ENCODE results near the gene VASH1.

Gene VASH1

DNA sequence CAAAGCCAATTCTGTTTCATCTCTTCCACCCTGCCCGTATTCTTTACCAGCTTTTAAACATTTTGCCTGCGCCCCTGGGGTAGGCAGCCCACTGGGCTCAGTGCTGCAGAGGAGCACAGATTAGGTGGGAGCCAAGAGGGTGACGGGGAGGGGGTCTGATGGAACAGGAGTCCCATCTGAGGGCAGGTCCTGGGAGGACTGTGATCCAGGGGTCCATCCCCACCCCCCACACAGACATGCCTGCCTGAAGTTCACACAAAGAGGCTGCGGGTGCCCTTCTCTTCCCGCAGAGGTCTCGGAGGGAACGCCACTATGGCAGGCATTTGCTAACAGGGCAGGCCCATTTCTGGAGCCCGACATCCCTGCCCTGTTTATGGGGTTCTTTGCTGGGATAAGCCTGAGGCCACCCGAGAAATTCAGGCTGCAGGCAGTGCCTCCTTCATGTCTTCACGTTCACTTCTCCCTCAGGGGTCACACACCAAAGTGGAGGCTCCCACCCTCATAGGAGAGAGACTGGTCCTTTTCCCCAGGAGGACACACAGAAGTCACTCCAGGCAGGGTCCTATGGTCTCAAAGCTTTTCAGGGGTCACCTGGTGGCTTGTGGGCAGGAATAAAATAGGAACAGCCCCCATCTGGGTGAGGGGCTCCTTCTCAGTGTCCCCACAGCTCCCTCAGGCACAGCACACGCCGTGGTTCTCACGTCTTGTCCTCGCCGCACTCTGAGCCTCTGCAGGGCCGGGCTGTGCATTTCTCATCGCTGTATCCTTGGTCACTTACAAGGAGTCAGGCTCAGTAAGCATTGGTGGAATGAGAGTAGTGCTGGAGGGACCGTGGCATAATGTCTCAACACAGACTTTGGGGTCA is 12.9 kb downstream of the VASH1 start:
- TF ChIP-seq, protein P1, sequence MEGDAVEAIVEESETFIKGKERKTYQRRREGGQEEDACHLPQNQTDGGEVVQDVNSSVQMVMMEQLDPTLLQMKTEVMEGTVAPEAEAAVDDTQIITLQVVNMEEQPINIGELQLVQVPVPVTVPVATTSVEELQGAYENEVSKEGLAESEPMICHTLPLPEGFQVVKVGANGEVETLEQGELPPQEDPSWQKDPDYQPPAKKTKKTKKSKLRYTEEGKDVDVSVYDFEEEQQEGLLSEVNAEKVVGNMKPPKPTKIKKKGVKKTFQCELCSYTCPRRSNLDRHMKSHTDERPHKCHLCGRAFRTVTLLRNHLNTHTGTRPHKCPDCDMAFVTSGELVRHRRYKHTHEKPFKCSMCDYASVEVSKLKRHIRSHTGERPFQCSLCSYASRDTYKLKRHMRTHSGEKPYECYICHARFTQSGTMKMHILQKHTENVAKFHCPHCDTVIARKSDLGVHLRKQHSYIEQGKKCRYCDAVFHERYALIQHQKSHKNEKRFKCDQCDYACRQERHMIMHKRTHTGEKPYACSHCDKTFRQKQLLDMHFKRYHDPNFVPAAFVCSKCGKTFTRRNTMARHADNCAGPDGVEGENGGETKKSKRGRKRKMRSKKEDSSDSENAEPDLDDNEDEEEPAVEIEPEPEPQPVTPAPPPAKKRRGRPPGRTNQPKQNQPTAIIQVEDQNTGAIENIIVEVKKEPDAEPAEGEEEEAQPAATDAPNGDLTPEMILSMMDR (IDR thresholded peaks at IDR 0.05) = no peak
- peak; percentile 23 to 67 for DNase-seq
- H3K9me3 ChIP-seq = no peaks in the 10 kb centered on the region
- peaks cover 0 to 59% (median 48%) of the 10 kb centered on the region in 4 donors for H3K4me1 ChIP-seq
- intact Hi-C loops (cut with DNase I; ENCODE audit: low total_unique reads) = no loop called here
- H3K27ac ChIP-seq = peak overlapping the region; percentile 89 to 97
- H3K27me3 ChIP-seq = no peaks in the 10 kb centered on the region
- H3K36me3 ChIP-seq = peaks cover 10 to 36% (median 32%) of the 10 kb centered on the region in 3 donors
- H3K4me3 ChIP-seq = no peak overlapping the region

DNA sequence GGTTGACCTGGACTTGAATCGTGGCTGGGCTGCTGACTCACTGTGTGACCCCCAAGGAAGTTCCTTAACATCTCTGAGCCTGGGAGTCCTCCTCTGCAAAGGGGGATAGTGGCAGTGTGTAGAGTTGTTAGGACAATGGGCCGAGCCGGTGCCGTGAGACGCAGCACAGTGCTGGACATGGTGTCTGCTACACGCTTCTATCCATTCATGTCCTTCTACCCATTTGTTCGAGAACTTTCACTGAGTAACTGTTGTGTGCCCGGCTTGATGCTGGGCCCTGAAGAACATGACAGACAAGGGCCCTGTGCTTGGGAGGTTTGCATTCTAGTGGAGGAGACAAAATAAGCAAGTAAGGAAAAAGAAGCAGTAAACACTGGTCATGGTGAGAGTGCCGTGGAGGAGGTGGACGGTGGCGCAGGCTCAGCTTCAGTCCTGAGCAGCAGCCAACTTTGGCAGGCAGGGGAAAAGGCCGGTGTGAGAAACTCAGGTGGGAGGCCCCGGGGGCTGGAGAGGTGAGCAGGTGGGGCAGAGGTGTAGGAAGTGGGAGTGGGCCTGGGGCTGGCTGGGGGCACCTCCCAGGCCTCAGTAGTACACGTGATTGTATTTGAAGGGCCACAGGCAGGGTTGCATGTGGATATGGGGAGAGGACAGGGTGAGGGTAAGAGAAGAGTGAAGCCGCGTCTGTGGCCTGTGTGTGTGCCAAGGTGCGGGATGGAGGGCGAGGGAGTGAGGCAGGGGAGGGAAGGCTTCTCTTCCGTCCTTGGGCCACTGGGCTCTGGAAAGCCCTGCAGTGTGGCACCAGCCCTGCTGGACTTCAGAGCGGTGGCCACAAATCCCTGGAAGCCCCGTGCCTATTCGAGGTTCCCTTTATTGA is 13.8 kb downstream of the VASH1 start:
- peak overlapping the region; percentile 89 to 97 for H3K27ac ChIP-seq
- no peak overlapping the region for H3K4me3 ChIP-seq
- no peaks in the 10 kb centered on the region for H3K27me3 ChIP-seq
- TF ChIP-seq, protein P1 (IDR thresholded peaks at IDR 0.05) = no peak
- H3K36me3 ChIP-seq = peaks cover 10 to 44% (median 38%) of the 10 kb centered on the region in 3 donors
- no peaks in the 10 kb centered on the region for H3K9me3 ChIP-seq
- intact Hi-C loops (cut with DNase I; ENCODE audit: low total_unique reads) = no loop called here
- peak in 1 of 2 donors; percentile 56 for DNase-seq
- peaks cover 0 to 51% (median 41%) of the 10 kb centered on the region in 4 donors for H3K4me1 ChIP-seq

DNA sequence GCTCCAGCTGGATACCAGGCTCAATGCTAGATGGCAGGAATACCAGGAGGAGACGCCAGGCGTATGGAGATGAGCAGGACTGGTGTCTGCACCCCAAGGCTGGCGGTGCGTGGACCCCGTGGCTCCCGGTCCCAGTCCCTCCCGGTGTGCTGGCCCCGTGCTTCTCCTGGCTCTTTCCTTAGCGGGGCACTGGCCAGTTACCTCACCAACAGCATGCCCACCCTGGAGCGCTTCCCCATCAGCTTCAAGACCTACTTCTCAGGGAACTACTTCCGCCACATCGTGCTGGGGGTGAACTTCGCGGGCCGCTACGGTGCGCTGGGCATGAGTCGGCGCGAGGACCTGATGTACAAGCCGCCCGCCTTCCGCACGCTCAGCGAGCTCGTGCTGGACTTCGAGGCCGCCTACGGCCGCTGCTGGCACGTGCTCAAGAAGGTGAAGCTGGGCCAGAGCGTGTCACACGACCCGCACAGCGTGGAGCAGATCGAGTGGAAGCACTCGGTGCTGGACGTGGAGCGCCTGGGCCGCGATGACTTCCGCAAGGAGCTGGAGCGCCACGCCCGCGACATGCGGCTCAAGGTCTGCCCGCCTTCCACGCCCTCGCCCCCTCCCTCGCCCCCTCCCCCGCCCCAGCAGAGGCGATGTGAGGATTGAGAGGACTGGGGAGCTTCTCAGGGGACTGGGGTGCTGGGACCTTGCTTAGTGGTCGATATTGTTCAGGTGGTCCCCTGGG is 14.6 kb downstream of the VASH1 start:
- H3K27ac ChIP-seq = peak overlapping the region in 1 of 2 donors; percentile 89
- no peak overlapping the region for H3K4me3 ChIP-seq
- H3K36me3 ChIP-seq = peaks cover 10 to 44% (median 38%) of the 10 kb centered on the region in 3 donors
- peaks cover 0 to 51% (median 44%) of the 10 kb centered on the region in 4 donors for H3K4me1 ChIP-seq
- H3K27me3 ChIP-seq = no peaks in the 10 kb centered on the region
- intact Hi-C loops (cut with DNase I; ENCODE audit: low total_unique reads) = no loop called here
- DNase-seq = peak in 1 of 2 donors; percentile 65
- TF ChIP-seq, protein P1 (IDR thresholded peaks at IDR 0.05) = no peak
- no peaks in the 10 kb centered on the region for H3K9me3 ChIP-seq

DNA sequence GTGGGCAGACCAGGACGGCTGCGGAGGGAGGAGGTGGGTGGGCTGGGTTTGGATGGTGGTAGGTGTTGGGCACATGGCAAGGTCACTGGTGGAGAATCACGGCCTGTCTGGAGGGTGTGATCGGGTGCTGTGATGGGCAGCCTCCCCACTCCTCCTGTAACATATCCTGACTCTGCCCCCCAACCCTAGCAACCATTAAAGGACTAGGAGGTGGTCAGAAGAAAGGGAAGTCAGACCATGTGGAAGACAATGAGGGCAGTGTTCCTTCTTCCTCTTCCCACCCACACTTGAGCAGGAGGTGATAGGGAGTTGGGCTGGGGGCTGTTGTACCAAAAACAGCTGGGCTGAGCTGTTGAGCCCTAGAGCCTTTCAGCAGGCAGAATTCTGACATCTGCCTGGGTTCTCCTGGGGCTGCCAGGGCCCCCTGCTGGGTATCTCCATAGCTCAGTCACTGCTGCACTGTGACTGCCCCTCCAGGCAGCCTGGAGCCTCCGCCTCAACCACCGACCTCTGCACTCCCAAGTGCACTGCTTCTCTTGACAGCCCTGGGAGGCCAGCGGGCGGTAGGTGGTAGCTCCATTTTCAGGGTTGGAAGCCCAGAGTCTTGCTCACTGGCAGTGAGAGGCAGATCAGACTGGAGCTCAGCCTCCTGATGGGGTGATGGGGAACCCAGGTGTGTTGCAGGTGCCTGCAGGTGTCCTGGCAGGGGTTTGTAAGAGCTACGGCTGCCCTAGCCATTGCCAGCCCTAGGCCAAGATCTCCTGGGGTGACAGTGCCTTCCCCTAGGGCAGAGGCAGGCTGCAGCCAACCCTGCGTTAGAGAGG is 15.4 kb downstream of the VASH1 start:
- no peak for DNase-seq
- H3K9me3 ChIP-seq = no peaks in the 10 kb centered on the region
- H3K4me1 ChIP-seq = peaks cover 0 to 51% (median 44%) of the 10 kb centered on the region in 4 donors
- H3K27me3 ChIP-seq = no peaks in the 10 kb centered on the region
- intact Hi-C loops (cut with DNase I; ENCODE audit: low total_unique reads) = no loop called here
- no peak overlapping the region for H3K4me3 ChIP-seq
- peaks cover 10 to 49% (median 38%) of the 10 kb centered on the region in 3 donors for H3K36me3 ChIP-seq
- TF ChIP-seq, protein P1 (IDR thresholded peaks at IDR 0.05) = no peak
- no peak overlapping the region for H3K27ac ChIP-seq
